Activated CD4-positive, alpha-beta memory T cell treated with anti-CD3 and anti-CD28 coated beads, Interleukin-2, amount 10 ng/mL, durations not matched to agents 7 days and 5 days (primary cell): ENCODE data around the gene EIPR1. TPM values are rescaled to one million over a fixed set of nuclear protein-coding genes. Genes with fewer than 3 reads are reported as not detected.

Source experiments
- CTCF ChIA-PET: fragments of 350-600 bp; sonication (Branson Sonifier 250); formaldehyde crosslinking; loops from one replicate; lab custom pipeline; 2021; ENCODE audit warnings: antibody characterized with exemption, inconsistent platforms; lab: Charles Lee
- POLR2A ChIA-PET: fragments of 350-600 bp; sonication (Branson Sonifier 250); formaldehyde crosslinking; loops from one replicate; lab custom pipeline; 2021; ENCODE audit warnings: antibody characterized with exemption; lab: Charles Lee
- DNase-seq: peaks from one replicate; pipeline ENCODE4 v3.0.0-alpha.2; 2020
- H3K27ac Mint-ChIP-seq: one replicate; pipeline ENCODE4 v1.8.0; 2021; ENCODE audit warnings: mild to moderate bottlenecking, mixed read lengths
- H3K27me3 Mint-ChIP-seq: one replicate; pipeline ENCODE4 v1.8.0; 2021; ENCODE audit warnings: mixed read lengths
- H3K36me3 Mint-ChIP-seq: one replicate; pipeline ENCODE4 v1.8.0; 2021; ENCODE audit warnings: low read depth, mixed read lengths
- H3K4me1 Mint-ChIP-seq: one replicate; pipeline ENCODE4 v1.8.0; 2021; ENCODE audit warnings: mixed read lengths
- H3K4me3 Mint-ChIP-seq: one replicate; pipeline ENCODE4 v1.8.0; 2021; ENCODE audit warnings: mild to moderate bottlenecking, mixed read lengths
- H3K9me3 Mint-ChIP-seq: one replicate; pipeline ENCODE4 v1.8.0; 2021; ENCODE audit warnings: mixed read lengths
- total RNA-seq, 2 experiments: library from RNA; stranded (reverse); gene quantifications; one replicate each; pipeline ENCODE4 v1.2.3, GENCODE V29; 2021

The EIPR1 gene
- 10 to 100 TPM; 34.3 to 36.1 TPM for total RNA-seq

GRCh38 chr2:3377612-3378432 lies at the start of gene EIPR1:
EIPR1 (minus strand) TSS chr2:3377818; CDS start chr2:3377689, 129 bp downstream.
- Mint-ChIP-seq H3K9me3 (no peaks in the 10 kb centered on the region), H3K27ac (peak within 1 kb of the TSS; percentile 96), H3K36me3 (peaks cover 26% of the 10 kb centered on the region), H3K4me1 (peaks cover 52% of the 10 kb centered on the region), H3K27me3 (no peaks in the 10 kb centered on the region), H3K4me3 (peak within 1 kb of the TSS; percentile 99)
- DNase-seq = peak; percentile 98
- POLR2A ChIA-PET = interaction anchor here (0.5 to 4.2 kb wide), 10 partner anchors 9 to 274 kb away, joined by 3 to 34 read pairs (median 4); partner anchors contain the start of genes ADI1 and RNASEH1
- CTCF ChIA-PET = interaction anchor here (1.0 kb wide), 1 partner anchor 274 kb away, joined by 3 read pairs; no protein-coding TSS in a partner anchor

- ChIA-PET CTCF (interaction anchor here (1.5 kb wide), 1 partner anchor 13 kb away, joined by 5 read pairs; no protein-coding TSS in a partner anchor), POLR2A (no interaction called here)
- peaks cover 3% of the 10 kb centered on the region for H3K4me1 Mint-ChIP-seq
- H3K27me3 Mint-ChIP-seq = no peaks in the 10 kb centered on the region
- peaks cover 39% of the 10 kb centered on the region for H3K36me3 Mint-ChIP-seq
- no peak for DNase-seq
- no peak overlapping the region for H3K4me3 Mint-ChIP-seq
- no peak overlapping the region for H3K27ac Mint-ChIP-seq
- H3K9me3 Mint-ChIP-seq = no peaks in the 10 kb centered on the region
Observed at GRCh38 chr2:3427272-3427671, 49.7 kb upstream of the EIPR1 start.

- CTCF ChIA-PET = no interaction called here
- Mint-ChIP-seq H3K27me3 (no peaks in the 10 kb centered on the region), H3K4me1 (peaks cover 3% of the 10 kb centered on the region), H3K9me3 (no peaks in the 10 kb centered on the region), H3K36me3 (peaks cover 36% of the 10 kb centered on the region), H3K4me3 (no peak overlapping the region), H3K27ac (no peak overlapping the region)
- no peak for DNase-seq
- POLR2A ChIA-PET = interaction anchor here (0.9 to 1.2 kb wide), 2 partner anchors 13 to 225 kb away, joined by 3 read pairs; no protein-coding TSS in a partner anchor
Observed at GRCh38 chr2:3426615-3427014, 49.0 kb upstream of the EIPR1 start.

- Mint-ChIP-seq H3K36me3 (peaks cover 31% of the 10 kb centered on the region), H3K27ac (no peak overlapping the region), H3K4me3 (no peak overlapping the region), H3K9me3 (no peaks in the 10 kb centered on the region), H3K4me1 (peaks cover 3% of the 10 kb centered on the region), H3K27me3 (no peaks in the 10 kb centered on the region)
- ChIA-PET CTCF (interaction anchor here (0.7 to 4.3 kb wide), 23 partner anchors 9 to 241 kb away, joined by 3 to 31 read pairs (median 4); partner anchors contain the start of genes ADI1, RNASEH1 and TRAPPC12), POLR2A (interaction anchor here (1.1 to 2.2 kb wide), 2 partner anchors 44 to 228 kb away, joined by 3 to 7 read pairs; partner anchors contain the start of gene TRAPPC12)
- no peak for DNase-seq
Observed at GRCh38 chr2:3424171-3424795, 46.7 kb upstream of the EIPR1 start.

- no peak overlapping the region for H3K27ac Mint-ChIP-seq
- H3K4me3 Mint-ChIP-seq = no peak overlapping the region
- DNase-seq = peak; percentile 77
- ChIA-PET POLR2A (interaction anchor here (0.8 to 2.2 kb wide), 3 partner anchors 43 to 229 kb away, joined by 3 to 7 read pairs (median 3); partner anchors contain the start of genes EIPR1 and TRAPPC12), CTCF (interaction anchor here (0.7 to 4.3 kb wide), 26 partner anchors 9 to 241 kb away, joined by 3 to 31 read pairs (median 4); partner anchors contain the start of genes ADI1, RNASEH1 and TRAPPC12)
- no peaks in the 10 kb centered on the region for H3K4me1 Mint-ChIP-seq
- no peaks in the 10 kb centered on the region for H3K27me3 Mint-ChIP-seq
- no peaks in the 10 kb centered on the region for H3K9me3 Mint-ChIP-seq
- peaks cover 31% of the 10 kb centered on the region for H3K36me3 Mint-ChIP-seq
Observed at GRCh38 chr2:3423492-3424170, 46.0 kb upstream of the EIPR1 start.

- CTCF ChIA-PET = interaction anchor here (0.6 to 4.3 kb wide), 17 partner anchors 9 to 229 kb away, joined by 3 to 31 read pairs (median 4); partner anchors contain the start of genes ADI1 and TRAPPC12
- Mint-ChIP-seq H3K36me3 (peaks cover 31% of the 10 kb centered on the region), H3K27me3 (no peaks in the 10 kb centered on the region), H3K4me1 (no peaks in the 10 kb centered on the region), H3K4me3 (no peak overlapping the region), H3K9me3 (no peaks in the 10 kb centered on the region), H3K27ac (no peak overlapping the region)
- DNase-seq = no peak
- POLR2A ChIA-PET = interaction anchor here (2.2 kb wide), 1 partner anchor 42 kb away, joined by 7 read pairs; the partner anchor contains the start of gene TRAPPC12
Observed at GRCh38 chr2:3422161-3422779, 44.7 kb upstream of the EIPR1 start.

- H3K36me3 Mint-ChIP-seq = peaks cover 31% of the 10 kb centered on the region
- CTCF ChIA-PET = interaction anchor here (3.0 kb wide), 1 partner anchor 19 kb away, joined by 23 read pairs; no protein-coding TSS in a partner anchor
- no peak overlapping the region for H3K4me3 Mint-ChIP-seq
Observed at GRCh38 chr2:3421580-3421979, 44.0 kb upstream of the EIPR1 start.

GRCh38 chr2:3420769-3421397 lies 43.3 kb upstream of the EIPR1 start:
- H3K36me3 Mint-ChIP-seq = peaks cover 28% of the 10 kb centered on the region
- no peaks in the 10 kb centered on the region for H3K9me3 Mint-ChIP-seq
- no peaks in the 10 kb centered on the region for H3K27me3 Mint-ChIP-seq
- H3K4me3 Mint-ChIP-seq = no peak overlapping the region
- H3K4me1 Mint-ChIP-seq = no peaks in the 10 kb centered on the region
- ChIA-PET CTCF (no interaction called here), POLR2A (no interaction called here)
- DNase-seq = no peak
- no peak overlapping the region for H3K27ac Mint-ChIP-seq

More at GRCh38 chr2:3421580-3421979, 44.0 kb upstream of the EIPR1 start:
- Mint-ChIP-seq H3K9me3 (no peaks in the 10 kb centered on the region), H3K4me1 (no peaks in the 10 kb centered on the region), H3K27ac (no peak overlapping the region), H3K27me3 (no peaks in the 10 kb centered on the region)
- POLR2A ChIA-PET = no interaction called here
- DNase-seq = no peak

GRCh38 chr2:3420076-3420768 lies 42.6 kb upstream of the EIPR1 start:
- no peaks in the 10 kb centered on the region for H3K27me3 Mint-ChIP-seq
- H3K4me1 Mint-ChIP-seq = no peaks in the 10 kb centered on the region
- ChIA-PET CTCF (no interaction called here), POLR2A (no interaction called here)
- H3K27ac Mint-ChIP-seq = no peak overlapping the region
- DNase-seq = no peak
- H3K9me3 Mint-ChIP-seq = no peaks in the 10 kb centered on the region
- H3K4me3 Mint-ChIP-seq = no peak overlapping the region
- peaks cover 29% of the 10 kb centered on the region for H3K36me3 Mint-ChIP-seq

- no peak overlapping the region for H3K4me3 Mint-ChIP-seq
- POLR2A ChIA-PET = no interaction called here
- H3K27ac Mint-ChIP-seq = peak overlapping the region; percentile 14
- no peaks in the 10 kb centered on the region for H3K27me3 Mint-ChIP-seq
- H3K36me3 Mint-ChIP-seq = peaks cover 25% of the 10 kb centered on the region
- no peak for DNase-seq
- CTCF ChIA-PET = no interaction called here
- no peaks in the 10 kb centered on the region for H3K9me3 Mint-ChIP-seq
- H3K4me1 Mint-ChIP-seq = no peaks in the 10 kb centered on the region
Observed at GRCh38 chr2:3418766-3419404, 41.3 kb upstream of the EIPR1 start.
